GM23248 (cell line): ENCODE data around the gene ZNF771.

ENCODE experiments used
- EZH2 ChIP-seq: fragments of 200-600 bp; sonication (generic); IDR thresholded peaks from 2 replicates; pipeline ENCODE4 v1.6.1; 2018; ENCODE audit warnings: antibody characterized with exemption, mild to moderate bottlenecking; ENCODE audit not compliant: insufficient read depth, poor library complexity, severe bottlenecking
- EZH2phosphoT487 ChIP-seq: fragments of 200-600 bp; sonication (generic); IDR thresholded peaks from 2 replicates; pipeline ENCODE4 v1.6.1; 2018; ENCODE audit warnings: antibody characterized with exemption, moderate library complexity, mild to moderate bottlenecking, low read depth; ENCODE audit not compliant: insufficient read depth

- TF ChIP-seq EZH2phosphoT487 (no peak), EZH2 (no peak)
These were observed 27.2 kb upstream of the ZNF771 start for GRCh38 chr16:30380072-30380802.
